CD14-positive monocyte (primary cell): Measurements from ENCODE around the gene THRB. TPM values are rescaled to one million over a fixed set of nuclear protein-coding genes. Genes with fewer than 3 reads are reported as not detected.

Experiments used
- DNase-seq, 3 donors: peaks; one replicate each; pipeline ENCODE4 v3.0.0-alpha.2; 2011 to 2022
- H2AFZ ChIP-seq: 2 replicates; pipeline ENCODE4 v1.6.0; 2012; ENCODE audit warnings: mild to moderate bottlenecking, low read depth, low read length, inconsistent platforms; ENCODE audit not compliant: insufficient read depth, poor library complexity, severe bottlenecking
- H3K27ac ChIP-seq, 2 donors: 1 replicate in 1 of 2; 2 replicates in 1 of 2; pipeline ENCODE4 v1.5.1; 2012 to 2013; ENCODE audit warnings: low read length in 2 of 2, control low read depth in 1 of 2, inconsistent platforms in 1 of 2, low read depth in 1 of 2, mild to moderate bottlenecking in 1 of 2
- H3K27me3 ChIP-seq, 2 donors: one replicate each; pipeline versions ENCODE4 v1.6.0 to v1.6.1; 2011 to 2013; ENCODE audit warnings: low read length in 2 of 2; ENCODE audit not compliant: control insufficient read depth in 2 of 2, insufficient read depth in 2 of 2
- H3K36me3 ChIP-seq, 2 donors: replicated peaks in 1 of 2; 1 replicate in 1 of 2; 2 replicates in 1 of 2; pipeline versions ENCODE4 v1.5.1 to v1.6.1; 2012 to 2013; ENCODE audit warnings: low read length in 2 of 2, control low read depth in 1 of 2, inconsistent platforms in 1 of 2, mild to moderate bottlenecking in 1 of 2; ENCODE audit not compliant: insufficient read depth in 2 of 2, control insufficient read depth in 1 of 2
- H3K4me1 ChIP-seq, 2 donors: 1 replicate in 1 of 2; 2 replicates in 1 of 2; pipeline versions ENCODE4 v1.5.1 to v1.6.1; 2012 to 2013; ENCODE audit warnings: low read length in 2 of 2, control low read depth in 1 of 2, inconsistent platforms in 1 of 2, mild to moderate bottlenecking in 1 of 2, moderate library complexity in 1 of 2; ENCODE audit not compliant: insufficient read depth in 2 of 2, control insufficient read depth in 1 of 2
- H3K4me2 ChIP-seq: replicated peaks from 2 replicates; pipeline ENCODE3; 2012; ENCODE audit warnings: low read length, moderate library complexity, mild to moderate bottlenecking; ENCODE audit not compliant: poor library complexity, severe bottlenecking; ENCODE audit errors: extremely low read depth
- H3K4me3 ChIP-seq, 3 experiments: fragments of 200-600 bp in 1 of 3; sonication (generic) in 1 of 3; replicated peaks in 1 of 3; 1 replicate in 2 of 3; 2 replicates in 1 of 3; pipeline ENCODE4 v1.5.1; 2011 to 2013; ENCODE audit warnings: low read length in 3 of 3, mild to moderate bottlenecking in 3 of 3, control low read depth in 2 of 3, low read depth in 2 of 3, inconsistent platforms in 1 of 3, moderate library complexity in 1 of 3
- H3K79me2 ChIP-seq: 2 replicates; pipeline ENCODE4 v1.6.0; 2012; ENCODE audit warnings: mild to moderate bottlenecking, control low read depth, inconsistent platforms, low read length, moderate library complexity; ENCODE audit not compliant: insufficient read depth
- H3K9ac ChIP-seq: 2 replicates; pipeline ENCODE4 v1.6.0; 2017; ENCODE audit warnings: low read length, mild to moderate bottlenecking; ENCODE audit not compliant: insufficient read depth, poor library complexity, severe bottlenecking
- H3K9me3 ChIP-seq, 2 donors: replicated peaks in 1 of 2; 1 replicate in 1 of 2; 2 replicates in 1 of 2; pipeline versions ENCODE4 v1.5.1 to v1.6.1; 2012 to 2013; ENCODE audit warnings: low read length in 2 of 2, control low read depth in 1 of 2; ENCODE audit not compliant: control insufficient read depth in 1 of 2, insufficient read depth in 1 of 2
- H4K20me1 ChIP-seq: 2 replicates; pipeline ENCODE4 v1.6.0; 2012; ENCODE audit warnings: mild to moderate bottlenecking, low read length, control low read depth, moderate library complexity; ENCODE audit not compliant: insufficient read depth
- H3K27ac Mint-ChIP-seq, 7 donors: one replicate each; pipeline ENCODE4 v1.8.0; 2020; ENCODE audit warnings: mild to moderate bottlenecking in 7 of 7, mixed read lengths in 7 of 7, moderate library complexity in 6 of 7, inconsistent platforms in 2 of 7
- H3K27me3 Mint-ChIP-seq, 3 donors: one replicate each; pipeline ENCODE4 v1.8.0; 2021 to 2022; ENCODE audit warnings: low read depth in 3 of 3, mild to moderate bottlenecking in 3 of 3, mixed read lengths in 3 of 3, moderate library complexity in 3 of 3, inconsistent platforms in 1 of 3
- H3K36me3 Mint-ChIP-seq, 2 donors: one replicate each; pipeline ENCODE4 v1.8.0; 2020; ENCODE audit warnings: mixed read lengths in 2 of 2, inconsistent platforms in 1 of 2, mild to moderate bottlenecking in 1 of 2
- H3K4me1 Mint-ChIP-seq: one replicate; pipeline ENCODE4 v1.8.0; 2020; ENCODE audit warnings: mild to moderate bottlenecking, mixed read lengths
- H3K4me3 Mint-ChIP-seq, 2 donors: one replicate each; pipeline ENCODE4 v1.8.0; 2020; ENCODE audit warnings: mild to moderate bottlenecking in 2 of 2, mixed read lengths in 2 of 2, moderate library complexity in 1 of 2
- H3K9me3 Mint-ChIP-seq, 7 donors: one replicate each; pipeline ENCODE4 v1.8.0; 2020 to 2022; ENCODE audit warnings: mixed read lengths in 7 of 7, mild to moderate bottlenecking in 6 of 7, moderate library complexity in 6 of 7, inconsistent platforms in 2 of 7
- CTCF ChIP-seq: fragments of 200-600 bp; IDR thresholded peaks from one replicate; pipeline ENCODE4 v1.8.0; 2022; ENCODE audit warnings: antibody characterized with exemption, mild to moderate bottlenecking
- WGBS: methylation state at CpG from one replicate; pipeline ENCODE4 v1.1.5; 2013; ENCODE audit warnings: missing lambda C conversion rate; ENCODE audit not compliant: insufficient coverage; 5-methylcytosine and 5-hydroxymethylcytosine counted together
- intact Hi-C, 2 donors: fragments of 100-400 bp; cut with micrococcal nuclease; formaldehyde crosslinking; loops; one replicate each; pipeline versions ENCODE4 v1.15.0 to v1.15.1; 2023
- polyA plus RNA-seq, 3 donors: library from polyadenylated mRNA; depleted of rRNA in 1 of 3; unstranded in 2 of 3; stranded (reverse) in 1 of 3; fragments of 300-500 nt in 2 of 3; fragments of >200 nt in 1 of 3; fragmentation: Illumina TruSeq in 2 of 3; gene quantifications; 1 replicate in 2 of 3; 2 replicates in 1 of 3; pipeline ENCODE4 v1.2.3, GENCODE V29; 2012 to 2021

Gene THRB
- polyA plus RNA-seq, 3 donors = 0.05 TPM; not detected in 2

GRCh38 chr3:24420224-24420623 lies 74.4 kb downstream of the THRB start:
- WGBS = no CpG with 5 or more reads among the region's 2 CpGs
- intact Hi-C loops = no loop called here
- H3K27me3 Mint-ChIP-seq = no peaks in the 10 kb centered on the region
- H3K36me3 Mint-ChIP-seq = no peaks in the 10 kb centered on the region
- H3K4me2 ChIP-seq = no peak overlapping the region
- no peak overlapping the region for H3K27ac ChIP-seq
- no peak overlapping the region for H3K27ac Mint-ChIP-seq
- no peaks in the 10 kb centered on the region for H3K4me1 ChIP-seq
- no peaks in the 10 kb centered on the region for H3K27me3 ChIP-seq
- H3K9me3 Mint-ChIP-seq = peaks cover 0 to 5% (median 0%) of the 10 kb centered on the region in 7 donors
- no peak for TF ChIP-seq CTCF
- H3K9ac ChIP-seq = no peak overlapping the region
- H3K4me3 ChIP-seq = no peak overlapping the region
- no peak overlapping the region for H2AFZ ChIP-seq
- DNase-seq = no peak
- H3K9me3 ChIP-seq = no peaks in the 10 kb centered on the region
- no peaks in the 10 kb centered on the region for H3K4me1 Mint-ChIP-seq
- H3K79me2 ChIP-seq = no peaks in the 10 kb centered on the region
- no peaks in the 10 kb centered on the region for H3K36me3 ChIP-seq
- no peaks in the 10 kb centered on the region for H4K20me1 ChIP-seq
- H3K4me3 Mint-ChIP-seq = no peak overlapping the region

- intact Hi-C loops = no loop called here
- H3K4me2 ChIP-seq = no peak overlapping the region
- H3K36me3 Mint-ChIP-seq = no peaks in the 10 kb centered on the region
- no peak for DNase-seq
- no peaks in the 10 kb centered on the region for H3K36me3 ChIP-seq
- no peaks in the 10 kb centered on the region for H4K20me1 ChIP-seq
- WGBS = no CpG with 5 or more reads among the region's 3 CpGs
- H3K4me3 ChIP-seq = no peak overlapping the region
- no peak overlapping the region for H3K27ac Mint-ChIP-seq
- H3K4me1 ChIP-seq = no peaks in the 10 kb centered on the region
- H3K9ac ChIP-seq = no peak overlapping the region
- H3K9me3 Mint-ChIP-seq = peaks cover 0 to 5% (median 0%) of the 10 kb centered on the region in 7 donors
- no peaks in the 10 kb centered on the region for H3K4me1 Mint-ChIP-seq
- no peak overlapping the region for H2AFZ ChIP-seq
- no peak overlapping the region for H3K4me3 Mint-ChIP-seq
- H3K9me3 ChIP-seq = no peaks in the 10 kb centered on the region
- H3K27me3 Mint-ChIP-seq = peaks cover 0 to 2% (median 0%) of the 10 kb centered on the region in 3 donors
- no peaks in the 10 kb centered on the region for H3K27me3 ChIP-seq
- H3K27ac ChIP-seq = no peak overlapping the region
- TF ChIP-seq CTCF = no peak
- no peaks in the 10 kb centered on the region for H3K79me2 ChIP-seq
Observed at GRCh38 chr3:24419067-24419791, 75.4 kb downstream of the THRB start.
